ENCODE measurements around the gene KRTAP26-1. TPM values are rescaled to one million over a fixed set of nuclear protein-coding genes. Genes with fewer than 3 reads are reported as not detected.

Gene KRTAP26-1, protein sequence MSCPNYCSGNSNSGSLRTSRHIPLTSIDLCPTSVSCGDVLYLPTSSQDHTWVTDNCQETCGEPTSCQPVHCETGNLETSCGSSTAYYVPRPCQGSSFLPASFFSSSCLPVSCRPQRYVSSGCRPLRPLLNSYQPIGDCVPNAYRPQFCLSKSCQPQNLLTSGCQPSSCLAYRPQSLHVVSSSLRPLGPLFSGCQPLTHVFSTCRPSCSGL
- not detected in 2 replicates for total RNA-seq

DNA sequence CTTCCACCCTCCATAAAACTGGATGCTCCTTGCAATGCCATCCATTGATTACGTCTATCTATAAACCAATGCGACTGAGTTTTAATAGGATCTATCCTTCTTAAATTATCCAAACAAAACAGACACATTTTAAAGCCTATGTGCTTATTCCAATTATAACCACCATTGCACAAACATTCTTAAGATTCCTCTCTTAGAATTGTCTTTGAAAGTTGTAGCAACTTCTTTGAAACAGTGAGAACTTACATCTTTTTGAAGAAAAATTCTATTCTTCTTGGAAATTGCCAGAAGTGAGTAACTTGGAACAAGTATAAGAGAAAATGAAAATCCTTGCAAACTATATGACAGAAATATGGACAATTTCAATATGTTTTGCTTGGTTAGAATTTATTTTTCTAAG lies at the start of gene KRTAP26-1:
TSS of gene KRTAP26-1 (minus strand) at position 101 of the 400 bp plus-strand sequence. CDS start 280 bp downstream, outside the sequence.

DNA sequence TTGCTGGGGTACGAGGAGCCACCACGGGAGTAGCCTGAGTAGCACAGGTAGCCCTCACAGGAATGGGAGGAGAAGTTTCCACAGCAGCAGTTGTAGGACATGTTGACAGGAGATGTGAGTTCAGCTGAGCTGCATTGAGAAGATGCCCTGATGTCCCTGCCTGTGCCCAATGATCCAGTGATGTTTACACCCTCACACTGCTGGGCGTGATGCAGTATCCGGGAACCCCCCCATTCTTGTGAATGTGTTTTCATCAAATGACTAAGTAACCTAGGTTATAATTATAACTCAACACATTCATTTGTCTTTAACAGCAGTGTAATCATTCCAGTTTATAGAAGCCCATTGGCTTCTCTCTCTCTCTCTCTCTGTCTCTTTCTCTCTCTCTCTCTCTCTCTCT lies 28.4 kb upstream of the KRTAP26-1 start, which contains the start of gene KRTAP23-1:
TSS of gene KRTAP23-1 (minus strand) at position 101 of the 400 bp plus-strand sequence. CDS start at position 101, 0 bp downstream.

DNA sequence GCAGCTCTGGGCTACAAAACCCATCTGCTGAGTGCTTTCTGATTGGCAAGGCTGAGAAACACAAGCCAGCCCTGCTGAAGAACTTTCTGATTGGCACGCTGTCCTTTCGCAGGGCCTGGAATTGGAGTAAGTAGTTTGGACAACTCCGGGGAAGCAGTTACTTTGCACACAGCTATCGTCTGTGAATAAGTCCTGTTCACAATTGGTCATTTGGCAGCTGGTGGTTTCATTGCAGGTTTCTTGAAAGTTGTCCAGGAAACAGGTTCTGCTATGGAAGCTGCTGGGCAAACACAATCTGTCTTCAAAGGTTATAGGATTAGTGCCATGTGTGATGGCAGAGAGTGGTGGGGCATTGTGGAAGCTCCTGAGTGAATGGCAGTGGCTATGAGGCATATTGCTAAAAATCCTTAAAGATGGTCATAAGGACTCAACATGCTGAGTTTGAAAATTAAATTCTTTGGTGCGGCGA lies 17.2 kb upstream of the KRTAP26-1 start, which contains the start of gene KRTAP27-1:
TSS of gene KRTAP27-1 (minus strand) at position 419 of the 469 bp plus-strand sequence. CDS start at position 393, 26 bp downstream.

DNA sequence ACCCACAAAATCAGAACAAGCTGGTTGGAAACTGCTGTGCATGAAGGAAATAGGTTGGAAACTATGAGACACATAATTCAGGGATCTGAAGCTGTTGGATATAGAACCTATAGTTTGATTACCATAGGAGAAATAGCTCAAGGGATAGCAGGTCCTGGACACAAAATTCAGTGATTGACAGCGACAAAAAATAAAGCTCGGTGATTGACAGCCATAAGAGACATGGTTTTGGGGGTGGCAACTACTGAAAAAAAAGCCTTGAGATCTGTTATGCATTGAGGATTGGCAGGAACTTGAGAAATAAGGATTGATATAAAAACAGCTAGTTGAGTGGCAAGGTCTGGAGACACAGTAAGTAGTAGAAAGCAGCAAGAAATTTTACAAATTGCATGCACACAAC lies 30.9 kb downstream of the KRTAP26-1 start, which contains the start of gene KRTAP25-1:
TSS of gene KRTAP25-1 (minus strand) at position 300 of the 400 bp plus-strand sequence. CDS start at position 276, 24 bp downstream.

DNA sequence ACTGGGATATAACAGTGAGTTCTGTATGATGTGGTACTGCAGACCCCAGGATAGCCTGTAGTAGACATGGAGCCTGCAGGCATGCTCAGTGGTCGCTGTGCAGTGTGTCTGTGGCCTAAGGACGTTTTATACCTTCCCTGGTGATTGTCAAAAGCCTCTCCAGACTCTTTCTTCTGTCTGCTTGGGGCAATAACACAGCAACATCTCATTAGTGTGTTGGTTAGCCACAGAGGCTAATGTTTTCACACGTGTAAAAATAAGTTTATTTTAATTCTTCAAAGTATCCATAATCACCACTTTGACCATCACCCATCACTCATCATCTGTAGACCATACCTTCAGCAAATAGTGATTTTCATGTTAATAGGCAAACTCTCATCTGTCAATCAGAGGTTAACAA lies 37.3 kb downstream of the KRTAP26-1 start, which contains the start of gene KRTAP24-1:
TSS of gene KRTAP24-1 (minus strand) at position 101 of the 400 bp plus-strand sequence. CDS start at position 83, 18 bp downstream.

Other genes starting within 250 kb of the KRTAP26-1 start
- under 0.01 TPM in 1 of 2 replicates, not detected in the other for gene CLDN17, start 153.5 kb downstream of the KRTAP26-1 start, total RNA-seq
- gene CLDN8, start 104.2 kb downstream of the KRTAP26-1 start, total RNA-seq: under 0.01 TPM in 2 replicates
- gene KRTAP24-1, start 37.4 kb downstream of the KRTAP26-1 start, total RNA-seq: not detected in 2 replicates
- not detected in 2 replicates for gene KRTAP25-1, start 30.8 kb downstream of the KRTAP26-1 start, total RNA-seq
- not detected in 2 replicates for gene KRTAP27-1, start 17.4 kb upstream of the KRTAP26-1 start, total RNA-seq
- gene KRTAP23-1, start 28.3 kb upstream of the KRTAP26-1 start, total RNA-seq: not detected in 2 replicates
- gene KRTAP13-2, start 52.0 kb upstream of the KRTAP26-1 start, total RNA-seq: not detected in 2 replicates
- gene KRTAP13-1, start 75.7 kb upstream of the KRTAP26-1 start, total RNA-seq: not detected in 2 replicates
- not detected in 2 replicates for gene KRTAP13-3, start 105.6 kb upstream of the KRTAP26-1 start, total RNA-seq
- gene KRTAP13-4, start 109.9 kb upstream of the KRTAP26-1 start, total RNA-seq: not detected in 2 replicates
- gene KRTAP15-1, start 120.0 kb upstream of the KRTAP26-1 start, total RNA-seq: not detected in 2 replicates
- 0.24 TPM in 1 of 2 replicates, not detected in the other for gene KRTAP19-1, start 160.1 kb upstream of the KRTAP26-1 start, total RNA-seq
- not detected in 2 replicates for gene KRTAP19-2, start 167.1 kb upstream of the KRTAP26-1 start, total RNA-seq
- gene KRTAP19-3, start 171.7 kb upstream of the KRTAP26-1 start, total RNA-seq: not detected in 2 replicates
- not detected in 2 replicates for gene KRTAP19-4, start 176.8 kb upstream of the KRTAP26-1 start, total RNA-seq
- gene KRTAP19-5, start 181.8 kb upstream of the KRTAP26-1 start, total RNA-seq: not detected in 2 replicates
- gene KRTAP19-6, start 221.5 kb upstream of the KRTAP26-1 start, total RNA-seq: not detected in 2 replicates
- not detected in 2 replicates for gene KRTAP19-7, start 241.0 kb upstream of the KRTAP26-1 start, total RNA-seq

All from tracheal epithelial cell (primary cell).